Renal cortical epithelial cell (primary cell): Measurements from ENCODE around the gene COG2. TPM values are rescaled to one million over a fixed set of nuclear protein-coding genes. Genes with fewer than 3 reads are reported as not detected.
"Not testable (repeated sequence)": the region's sequence is repeated elsewhere in the genome, so short reads cannot be mapped to it uniquely, and the experiment has no call there.

Source experiments
- DNase-seq: peaks from one replicate; pipeline ENCODE4 v3.0.0-alpha.2; 2011; ENCODE audit warnings: low read depth
- total RNA-seq: library from RNA; depleted of rRNA; stranded (reverse); fragments of >200 nt; gene quantifications from 2 replicates; pipeline ENCODE4 v1.2.3, GENCODE V29; 2014

The COG2 gene
- total RNA-seq, 1 donor from 2014 or later, result 39.4 TPM

DNA sequence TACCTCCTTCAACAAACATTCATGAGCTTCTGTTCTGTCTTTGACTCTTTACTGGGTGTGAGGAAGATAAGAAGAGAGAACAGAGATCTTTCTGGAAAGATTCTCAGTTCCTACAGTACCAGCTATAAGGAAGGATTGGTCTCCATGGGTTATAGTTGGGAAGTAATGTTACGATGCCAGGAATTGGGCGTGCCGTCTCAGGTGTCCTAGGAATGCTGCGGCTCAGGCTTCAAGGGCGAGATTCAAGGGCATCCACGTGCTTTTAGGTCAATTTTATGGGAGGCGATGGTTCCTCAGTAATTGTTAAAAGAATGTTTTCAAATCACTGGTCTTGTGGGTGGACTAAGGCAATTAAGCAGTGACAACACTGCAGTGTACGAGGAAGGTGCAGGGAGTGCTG lies 27.3 kb downstream of the COG2 start:
- no peak for DNase-seq

DNA sequence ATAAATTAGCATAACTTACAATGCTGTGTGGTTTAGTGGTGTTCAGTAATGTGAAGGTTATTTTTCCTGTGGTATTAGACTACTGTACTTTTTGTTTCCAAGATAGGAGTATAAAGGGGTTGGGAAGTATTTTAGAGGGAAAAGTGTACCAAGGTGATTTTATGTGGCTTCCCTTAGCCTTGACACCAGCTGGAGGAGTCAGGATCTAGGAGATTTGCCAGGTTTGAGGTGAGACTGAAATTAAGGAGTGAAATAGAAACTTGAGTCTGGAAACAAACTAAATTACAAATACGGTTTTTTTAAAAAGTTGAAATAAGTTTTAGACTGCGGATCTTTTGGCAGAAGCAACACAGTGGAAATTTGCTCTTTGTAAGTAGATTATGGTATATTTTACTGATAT lies 32.3 kb downstream of the COG2 start:
- DNase-seq, result no peak

DNA sequence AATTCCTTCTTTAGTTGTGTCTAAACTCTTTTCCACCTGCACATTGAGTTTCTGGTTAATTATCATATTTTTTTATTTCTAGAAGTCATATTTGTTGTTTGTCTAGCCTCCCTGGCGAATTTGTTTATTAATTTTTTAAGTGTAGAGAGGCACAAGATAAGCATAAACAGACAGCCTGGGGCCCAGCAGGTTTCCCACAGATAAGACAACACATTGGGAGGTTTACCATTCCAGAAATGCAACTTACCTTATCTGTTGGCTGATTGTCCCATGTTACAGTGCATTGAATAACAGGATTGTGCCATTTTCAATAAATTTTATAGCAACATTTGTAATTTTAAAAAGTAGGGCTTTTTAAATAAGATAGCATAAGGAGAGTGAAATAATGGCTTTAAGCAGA lies 34.9 kb downstream of the COG2 start:
- no peak for DNase-seq

DNA sequence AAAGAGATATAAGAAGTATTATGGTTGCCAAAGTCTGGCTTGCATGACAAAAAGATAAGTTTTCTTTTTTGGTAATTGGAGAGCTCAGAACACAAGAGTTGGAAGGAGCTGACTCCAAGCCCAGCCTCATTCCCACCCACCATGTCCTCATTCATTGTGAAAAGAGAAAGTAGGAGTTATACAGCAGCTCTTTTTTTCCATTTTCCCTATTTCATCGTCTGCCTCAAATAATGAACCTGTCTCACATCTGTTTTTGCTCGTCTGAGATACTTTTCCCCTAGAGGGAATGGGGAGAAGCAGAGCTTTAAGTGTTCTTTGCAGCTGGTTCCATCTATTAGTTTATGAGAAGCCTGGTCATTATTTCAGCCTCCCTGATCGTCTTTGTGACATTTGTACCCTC lies 36.9 kb downstream of the COG2 start:
- DNase-seq, result no peak

DNA sequence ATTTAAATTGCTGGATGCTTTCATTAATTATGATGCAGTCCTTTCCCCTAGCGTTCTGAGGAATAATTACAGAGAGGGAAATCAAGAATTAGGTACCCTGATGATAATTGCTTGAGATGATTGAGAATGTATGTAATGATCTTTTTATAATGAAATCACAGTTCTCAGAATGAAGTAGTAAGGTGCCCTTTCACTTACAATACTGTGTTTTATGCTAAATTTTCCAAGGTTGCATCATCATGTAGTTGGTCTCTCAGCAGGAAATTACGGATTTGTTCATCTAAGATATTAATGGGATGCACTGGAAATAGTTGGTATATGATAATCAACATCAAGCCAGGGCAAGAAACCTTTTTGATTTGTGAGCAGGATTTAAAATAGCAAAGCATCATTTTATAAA lies 37.5 kb downstream of the COG2 start:
- DNase-seq, result no peak

DNA sequence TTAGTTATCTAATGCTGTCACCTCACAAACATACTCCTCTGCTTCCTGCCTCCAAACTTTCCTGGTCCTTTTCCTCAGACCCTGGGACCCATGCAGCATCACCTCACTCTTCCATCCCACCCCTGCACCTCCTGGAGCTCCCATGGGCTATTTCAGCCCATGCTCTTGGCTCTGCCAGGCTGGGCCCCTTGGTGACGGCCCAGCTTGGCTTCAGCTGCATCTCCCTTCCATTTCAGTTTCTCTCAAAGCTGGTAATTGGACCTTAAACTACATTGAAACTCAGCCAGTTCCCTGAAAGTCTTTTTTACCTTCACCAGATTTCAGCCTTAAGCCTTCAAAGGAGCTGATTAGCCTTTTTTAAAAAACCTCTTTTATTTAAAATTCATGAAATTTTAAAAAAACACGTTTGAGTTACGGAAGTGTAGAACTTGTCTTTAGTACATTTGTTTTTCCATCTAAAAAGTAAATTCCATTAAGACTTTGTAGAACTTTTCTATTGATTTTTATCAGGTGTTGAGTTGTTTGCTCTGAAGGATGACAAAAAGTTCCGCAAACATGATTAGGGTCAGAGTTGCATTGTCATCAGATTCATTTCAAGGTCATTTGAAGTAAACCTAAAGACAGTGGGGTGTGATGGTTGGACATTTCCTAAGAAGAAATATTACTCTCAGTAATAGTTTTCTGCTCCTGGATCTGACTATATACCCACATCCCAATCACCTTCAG lies 38.2 kb downstream of the COG2 start:
- DNase-seq, result no peak

DNA sequence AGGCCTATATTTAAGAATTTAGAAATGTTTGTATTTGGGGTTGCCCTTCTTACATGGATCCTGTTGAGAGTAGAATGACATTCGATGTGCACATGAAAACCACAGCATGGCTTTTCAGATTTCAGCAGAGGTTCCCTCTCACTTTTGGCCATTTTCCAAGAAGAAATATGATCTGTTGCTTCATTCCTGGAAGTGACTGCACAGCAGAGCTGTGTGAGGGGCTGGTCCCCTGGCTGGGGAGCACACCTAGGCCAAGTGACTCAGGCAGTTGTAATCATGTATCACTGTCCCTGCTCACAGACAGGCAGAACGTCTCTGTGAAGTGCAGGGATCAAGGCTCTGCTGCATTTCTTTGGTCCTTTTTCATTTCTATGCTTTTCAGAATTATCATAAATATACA lies 39.3 kb downstream of the COG2 start:
- peak; percentile 88 for DNase-seq

DNA sequence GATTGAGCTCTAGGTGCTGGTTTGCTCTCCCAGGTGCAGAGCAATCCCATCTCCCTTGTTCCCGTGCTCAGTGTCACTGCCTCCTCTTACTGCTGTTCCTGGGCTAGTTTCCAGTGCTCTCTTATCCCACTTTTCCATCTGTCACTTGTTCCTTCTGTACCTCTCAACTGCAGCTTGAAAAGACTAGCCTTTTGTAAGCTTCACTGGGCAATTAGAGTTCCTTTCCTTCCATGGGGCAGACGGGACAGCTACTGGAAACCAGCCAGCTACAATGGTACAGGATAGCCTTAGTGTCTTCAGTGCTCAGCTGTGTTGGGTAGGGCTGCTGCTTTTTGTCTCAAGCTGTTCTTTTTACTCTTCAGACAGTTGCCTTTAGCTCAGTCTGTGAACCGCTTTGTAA lies 40.0 kb downstream of the COG2 start:
- DNase-seq, result no peak

DNA sequence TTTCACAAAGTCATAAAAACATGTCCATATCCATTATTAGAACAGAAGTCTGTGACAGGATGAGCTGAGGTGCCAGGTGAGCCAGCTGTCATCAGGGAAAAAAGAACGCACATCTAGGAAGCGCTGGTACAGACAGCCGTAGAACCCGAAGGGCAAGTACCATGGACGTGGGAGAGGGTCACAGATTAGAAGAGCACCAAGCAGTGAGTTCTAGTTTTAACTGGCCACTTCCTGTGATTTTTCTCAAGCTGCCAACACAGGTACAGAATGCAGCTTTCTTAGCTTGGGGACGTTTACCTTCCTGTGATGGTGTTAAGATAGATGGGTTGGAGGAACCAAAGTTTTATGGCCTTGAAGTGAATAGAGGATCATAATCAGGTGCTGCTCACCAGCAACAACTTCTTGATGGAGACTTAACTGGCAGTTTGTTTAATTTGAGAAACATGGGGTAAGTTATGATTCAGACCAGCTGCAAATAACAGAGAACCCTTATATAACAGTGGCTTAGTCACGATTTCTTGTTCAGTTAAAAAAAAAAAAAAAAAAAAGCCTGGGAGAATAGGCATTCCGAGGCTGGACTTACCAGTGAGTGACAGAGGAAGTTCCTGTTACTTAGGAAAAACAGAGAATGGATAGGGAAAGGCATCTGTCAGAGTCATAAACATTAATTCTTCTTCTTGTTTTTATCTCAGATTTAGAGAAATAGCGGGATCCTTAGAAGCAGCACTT lies 40.8 kb downstream of the COG2 start:
- DNase-seq, result peak; percentile 50

DNA sequence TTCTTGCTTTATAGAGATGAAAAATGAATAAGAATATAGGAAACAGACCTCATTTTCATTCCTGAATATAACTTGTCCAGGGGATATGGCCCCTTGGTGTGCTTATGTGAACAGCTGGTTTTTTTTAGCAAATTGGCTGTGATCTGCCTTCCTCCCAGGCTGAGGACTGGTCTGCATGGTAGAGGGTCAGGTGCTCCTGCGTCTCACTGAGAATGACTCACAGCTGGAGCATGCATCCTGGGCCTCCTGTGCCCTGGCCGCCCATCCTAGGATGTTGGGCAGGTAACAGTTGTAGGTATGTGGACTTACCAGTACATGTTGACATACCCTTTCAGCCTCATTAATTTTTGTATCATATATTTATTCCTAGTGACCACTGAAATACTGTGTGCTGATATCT lies 41.9 kb downstream of the COG2 start:
- peak; percentile 44 for DNase-seq

DNA sequence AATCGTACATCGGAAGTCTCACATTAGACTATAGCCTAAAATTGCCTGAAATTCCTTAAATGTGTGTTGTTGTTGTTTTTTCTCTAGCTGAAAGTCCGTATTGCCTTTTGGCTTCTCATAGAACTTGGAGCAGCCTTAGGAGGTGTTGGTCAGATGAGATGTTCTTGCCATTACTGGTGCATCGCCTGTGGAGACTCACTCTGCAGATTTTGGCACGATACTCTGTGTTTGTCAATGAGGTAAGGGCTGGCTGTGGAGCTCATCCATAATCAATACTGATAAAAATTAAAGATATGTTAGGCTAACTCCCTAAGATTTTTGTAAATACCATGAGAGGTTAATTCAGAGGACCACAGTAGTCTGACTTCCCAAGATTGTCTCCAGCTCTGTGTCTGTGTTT lies 42.7 kb downstream of the COG2 start:
- no peak for DNase-seq

DNA sequence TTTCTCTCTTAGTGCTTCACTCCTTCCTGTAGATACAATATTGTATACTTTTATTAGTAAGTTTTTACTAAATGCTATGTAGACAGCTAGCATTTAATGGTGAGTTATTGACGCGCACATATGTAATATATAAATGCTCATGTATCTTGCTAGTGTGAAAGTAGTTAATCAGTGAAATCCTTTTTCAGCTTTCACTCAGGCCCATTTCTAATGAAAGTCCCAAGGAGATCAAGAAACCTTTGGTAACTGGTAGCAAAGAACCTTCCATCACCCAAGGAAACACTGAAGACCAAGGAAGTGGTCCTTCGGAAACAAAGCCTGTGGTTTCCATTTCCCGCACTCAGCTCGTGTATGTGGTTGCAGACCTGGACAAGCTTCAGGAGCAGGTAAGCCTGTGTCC lies 44.5 kb downstream of the COG2 start:
- DNase-seq, result no peak

DNA sequence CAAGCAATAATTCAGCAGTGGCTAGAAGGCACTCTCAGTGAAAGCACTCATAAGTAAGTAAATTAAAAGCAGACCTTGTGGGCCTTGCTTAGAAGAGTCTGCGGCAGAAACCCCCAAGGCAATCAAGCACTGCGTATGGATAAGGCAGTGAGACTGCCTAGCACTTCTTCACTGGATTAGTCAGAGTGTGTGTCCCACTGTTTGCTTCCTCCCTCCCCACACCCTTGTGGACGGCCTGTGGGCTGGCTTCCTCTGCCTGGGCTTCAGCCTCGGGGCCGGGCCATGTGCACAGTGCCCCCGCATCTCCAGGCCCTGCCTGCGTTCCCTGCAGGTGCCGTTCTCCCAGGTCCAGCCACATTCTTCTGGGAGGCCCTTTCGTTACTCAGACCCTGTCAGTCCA lies 47.8 kb downstream of the COG2 start:
- DNase-seq, result no peak

DNA sequence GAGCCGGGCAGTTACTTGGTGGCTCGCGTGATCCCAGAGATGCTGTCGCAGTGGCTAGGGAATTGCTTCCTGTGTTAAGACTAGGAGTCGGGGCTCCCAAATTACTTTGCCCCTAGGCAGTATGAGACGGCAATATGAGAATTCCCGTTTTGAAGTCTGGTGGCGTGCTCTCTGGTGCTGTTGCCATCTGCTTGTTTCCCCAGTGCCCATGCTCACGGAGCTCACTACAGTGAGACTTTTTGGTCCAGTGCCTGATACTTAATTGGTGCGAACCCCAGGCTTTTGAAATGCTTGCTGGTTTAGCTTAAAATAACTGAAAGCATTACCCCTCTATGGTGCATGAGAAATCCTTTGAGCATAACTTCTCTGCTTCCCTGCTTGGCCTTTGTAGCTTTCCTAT lies 49.3 kb downstream of the COG2 start:
- DNase-seq, result no peak

DNA sequence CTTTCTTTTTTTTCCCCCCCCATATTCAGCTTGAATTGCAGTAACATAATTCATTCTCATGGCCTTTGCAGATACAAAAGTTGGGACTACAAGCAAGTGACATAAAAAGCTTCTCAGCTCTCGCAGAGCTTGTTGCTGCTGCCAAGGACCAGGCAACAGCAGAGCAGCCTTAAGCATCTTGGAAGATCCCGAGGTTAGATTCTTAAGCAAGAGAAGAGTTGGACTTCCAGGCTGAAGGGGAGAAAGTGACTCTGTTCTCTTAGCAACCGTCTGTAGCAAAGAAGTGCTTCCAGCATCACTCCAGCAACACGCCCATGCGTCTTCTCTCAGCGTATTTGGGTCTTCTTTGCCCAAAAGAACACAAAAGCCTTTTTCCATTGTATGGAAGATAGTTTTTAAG lies 50.9 kb downstream of the COG2 start:
- no peak for DNase-seq

DNA sequence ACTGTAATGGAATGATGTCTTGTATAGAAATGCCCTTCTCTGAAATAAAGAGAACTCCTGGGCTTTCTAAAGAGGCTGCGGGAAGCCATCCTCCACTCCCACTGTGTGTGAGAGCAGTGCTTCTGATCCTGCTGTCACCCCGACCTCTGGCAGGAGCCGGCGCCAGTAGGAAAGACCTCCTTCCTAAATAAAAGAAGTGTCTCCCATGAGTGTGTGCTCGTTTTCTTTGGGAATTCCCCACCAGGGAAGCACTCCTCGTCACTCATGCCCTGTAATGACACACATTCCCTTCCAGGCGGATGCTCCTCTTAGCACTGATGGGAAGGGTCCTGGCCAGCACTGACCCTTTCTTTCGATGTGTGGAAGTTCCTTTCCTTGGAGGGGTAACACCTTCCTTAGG lies 51.5 kb downstream of the COG2 start:
- DNase-seq, result no peak

DNA sequence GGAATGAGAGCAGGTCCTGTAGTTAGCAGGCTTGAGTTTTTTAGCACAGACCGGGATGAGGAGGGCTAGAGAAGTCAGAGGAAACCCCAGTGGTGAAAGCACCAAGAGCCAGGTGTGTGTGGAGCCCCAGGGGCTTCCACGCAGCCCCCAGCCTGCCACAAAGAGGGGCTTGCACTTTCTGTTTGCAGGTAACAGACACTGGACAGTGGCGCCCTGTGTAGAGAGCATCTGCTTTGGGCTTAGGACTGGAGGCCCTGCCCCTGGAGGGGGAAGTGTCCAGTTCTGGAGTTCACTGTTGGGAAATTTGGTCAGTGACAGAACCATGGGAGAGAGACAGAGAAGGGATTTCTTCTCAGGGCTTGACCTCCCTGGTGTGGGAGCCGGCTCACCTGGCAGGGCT lies 52.2 kb downstream of the COG2 start:
- no peak for DNase-seq

DNA sequence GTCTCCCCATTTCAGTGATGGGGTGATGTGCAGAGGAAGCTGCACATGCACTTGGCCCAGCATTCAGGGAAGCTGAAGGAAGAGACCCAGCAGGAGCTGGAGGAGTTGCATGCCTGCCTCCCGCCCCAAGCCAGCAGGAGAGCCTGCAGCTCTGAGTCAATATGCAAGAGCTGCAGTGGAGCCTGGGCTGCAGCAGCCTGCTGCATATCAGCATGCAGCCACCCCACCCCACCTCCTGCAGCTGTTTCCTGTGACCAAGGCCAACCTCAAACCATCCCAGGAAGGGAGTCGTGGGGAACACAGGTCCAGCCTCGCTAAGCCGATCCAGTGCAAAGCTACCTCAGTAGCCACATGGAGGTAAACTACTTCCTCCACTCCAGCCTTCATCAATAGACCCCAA lies 52.7 kb downstream of the COG2 start:
- no peak for DNase-seq

DNA sequence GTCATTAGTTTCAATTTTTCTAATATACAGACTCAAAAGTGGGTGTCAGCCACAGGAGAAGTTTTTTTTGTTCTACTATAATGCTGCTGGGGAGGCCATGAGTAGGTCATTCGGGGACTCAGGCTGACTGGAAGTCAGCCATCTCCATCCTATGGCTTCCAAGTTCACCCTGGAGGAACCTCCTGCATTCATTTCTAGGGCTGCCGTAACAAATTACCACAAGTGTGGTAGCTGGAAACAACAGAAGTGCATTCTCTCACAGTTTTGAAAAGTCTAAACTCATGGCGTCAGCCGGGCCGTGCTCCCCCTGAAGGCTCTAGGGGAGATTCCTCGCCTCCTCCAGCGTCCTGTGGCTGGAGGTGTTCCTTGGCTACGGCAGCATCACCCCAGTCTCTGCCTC lies 53.9 kb downstream of the COG2 start:
- no peak for DNase-seq

DNA sequence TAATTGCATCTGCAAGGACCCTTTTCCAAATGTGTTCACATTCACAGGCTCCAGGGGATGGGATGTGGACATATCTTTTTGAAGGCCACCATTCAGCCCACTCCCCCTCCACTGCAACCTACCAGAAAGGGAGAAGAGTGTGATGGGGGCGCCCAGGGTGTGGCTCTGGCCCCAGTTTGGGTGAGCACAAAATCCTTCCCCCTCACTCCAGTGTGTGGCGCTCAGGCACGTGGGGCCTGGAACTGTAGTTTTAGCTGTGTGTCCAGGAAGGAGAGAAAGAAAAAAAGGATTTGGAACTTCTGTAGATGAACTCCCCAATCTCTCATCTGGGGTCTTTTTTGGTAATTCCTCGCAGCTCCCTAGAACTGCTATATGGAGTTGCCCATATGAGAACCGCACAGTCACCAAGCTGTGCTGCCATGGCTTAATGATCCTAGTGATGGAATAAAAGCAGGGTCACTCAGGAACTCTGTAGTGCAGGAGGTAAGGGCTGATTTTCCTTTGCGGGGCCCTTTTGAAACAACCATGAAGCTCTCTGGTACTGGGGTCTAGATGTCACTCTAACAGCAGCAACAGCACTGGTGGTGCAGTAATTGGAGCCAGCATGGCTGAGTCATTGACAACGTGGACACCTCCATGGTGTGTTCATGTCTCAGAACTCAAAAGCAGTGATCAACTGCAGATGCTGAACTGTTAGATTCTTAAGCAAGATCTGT lies 54.6 kb downstream of the COG2 start:
- no peak for DNase-seq

DNA sequence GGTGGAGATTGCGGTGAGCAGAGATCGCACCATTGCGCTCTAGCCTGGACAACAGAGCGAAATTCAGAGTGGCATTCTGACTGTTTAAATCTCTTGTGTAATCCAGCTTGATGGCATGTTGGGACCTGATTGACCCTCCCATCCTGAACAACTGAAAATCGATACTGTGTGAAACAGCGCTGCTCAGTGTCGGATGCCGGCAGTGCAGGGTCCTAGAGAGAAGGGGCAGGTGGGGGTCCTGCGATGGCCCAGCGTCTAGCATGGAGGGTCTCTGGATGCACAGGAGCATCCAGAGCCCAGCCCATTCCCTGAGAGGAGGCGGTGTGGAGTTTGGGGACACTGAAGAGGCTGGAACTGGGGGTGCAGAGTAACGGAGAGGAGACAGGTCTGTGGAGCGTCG lies 55.8 kb downstream of the COG2 start:
- no peak for DNase-seq

DNA sequence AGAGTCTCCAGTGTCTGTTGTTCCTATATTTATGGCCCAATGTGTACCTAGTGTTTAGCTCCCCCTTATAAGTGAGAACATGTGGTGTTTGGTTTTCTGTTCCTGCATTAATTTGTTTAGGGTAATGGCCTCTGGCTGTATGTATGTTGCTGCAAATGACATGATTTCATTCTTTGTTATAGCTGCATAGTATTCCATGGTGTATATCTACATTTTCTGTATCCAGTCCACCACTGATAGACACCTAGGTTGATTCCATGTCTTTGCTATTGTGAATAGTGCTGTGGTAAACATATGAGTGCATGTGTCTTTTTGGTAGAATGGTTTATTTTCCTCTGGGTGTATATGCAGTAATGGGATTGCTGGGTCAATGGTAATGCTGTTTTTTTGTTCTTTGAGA lies 56.7 kb downstream of the COG2 start:
- not testable (repeated sequence) for DNase-seq

DNA sequence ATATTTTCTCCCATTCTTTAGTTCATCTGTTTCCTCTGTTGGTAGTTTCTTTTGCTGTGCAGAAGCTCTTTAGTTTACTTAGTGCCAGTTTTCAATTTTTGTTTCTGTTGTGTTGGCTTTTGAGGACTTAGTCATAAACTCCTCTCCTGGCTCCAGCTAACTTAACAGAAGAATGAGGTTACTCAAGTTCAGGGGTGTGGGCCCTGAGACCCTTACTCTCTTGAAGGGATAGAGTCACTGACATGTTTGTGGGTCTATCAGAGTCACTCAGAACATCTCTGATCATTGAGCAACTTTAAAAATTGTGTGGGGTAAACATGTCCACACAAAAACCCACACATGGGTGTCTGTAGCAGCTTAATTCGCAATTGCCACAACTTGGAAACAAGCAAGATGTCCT lies 57.4 kb downstream of the COG2 start:
- DNase-seq, result no peak
